Fibroblast of lung (primary cell): ENCODE measurements around the gene ELL. TPM values are rescaled to one million over a fixed set of nuclear protein-coding genes. Genes with fewer than 3 reads are reported as not detected.
A peak's percentile ranks its signal among the peaks of the same experiment; 100 is the strongest.

Experiments
- DNase-seq, 2 donors: peaks; one replicate each; pipeline versions ENCODE4 v3.0.0 to v3.0.0-alpha.2; 2010; ENCODE audit warnings: low read depth in 2 of 2
- H2AFZ ChIP-seq: 2 replicates; pipeline ENCODE4 v1.5.1; 2012; ENCODE audit warnings: low read length, control low read depth, inconsistent platforms
- H3K27ac ChIP-seq: 2 replicates; pipeline ENCODE4 v1.5.1; 2011; ENCODE audit warnings: low read length, control low read depth; ENCODE audit not compliant: insufficient read depth
- H3K27me3 ChIP-seq: 2 replicates; pipeline ENCODE4 v1.5.1; 2011; ENCODE audit warnings: mild to moderate bottlenecking, low read length; ENCODE audit not compliant: control insufficient read depth, insufficient read depth
- H3K36me3 ChIP-seq: 2 replicates; pipeline ENCODE4 v1.5.1; 2011; ENCODE audit warnings: low read length; ENCODE audit not compliant: control insufficient read depth, insufficient read depth
- H3K4me1 ChIP-seq: 2 replicates; pipeline ENCODE4 v1.5.1; 2011; ENCODE audit warnings: low read length; ENCODE audit not compliant: control insufficient read depth, insufficient read depth; ENCODE audit errors: extremely low read depth
- H3K4me2 ChIP-seq: 2 replicates; pipeline ENCODE4 v1.5.1; 2011; ENCODE audit warnings: low read length, control low read depth; ENCODE audit not compliant: insufficient read depth; ENCODE audit errors: extremely low read depth
- H3K4me3 ChIP-seq, 4 experiments: fragments of 200-600 bp in 1 of 4; sonication (generic) in 1 of 4; replicated peaks in 1 of 4; 2 replicates each; pipeline ENCODE4 v1.5.1; 2011 to 2016; ENCODE audit warnings: low read length in 4 of 4, low read depth in 3 of 4, mild to moderate bottlenecking in 3 of 4, control low read depth in 2 of 4, inconsistent platforms in 1 of 4, mixed read lengths in 1 of 4; ENCODE audit not compliant: insufficient read depth in 1 of 4; ENCODE audit errors: control extremely low read depth in 1 of 4
- H3K79me2 ChIP-seq: 2 replicates; pipeline ENCODE4 v1.5.1; 2012; ENCODE audit warnings: mild to moderate bottlenecking, low read length, inconsistent platforms; ENCODE audit not compliant: control insufficient read depth, insufficient read depth
- H3K9ac ChIP-seq: 2 replicates; pipeline ENCODE4 v1.5.1; 2011; ENCODE audit warnings: mild to moderate bottlenecking, low read length, control low read depth; ENCODE audit not compliant: insufficient read depth
- H3K9me3 ChIP-seq: 2 replicates; pipeline ENCODE4 v1.5.1; 2012; ENCODE audit warnings: low read depth, low read length; ENCODE audit not compliant: control insufficient read depth, insufficient read depth
- H4K20me1 ChIP-seq: 2 replicates; pipeline ENCODE4 v1.5.1; 2011; ENCODE audit warnings: low read length; ENCODE audit not compliant: control insufficient read depth, insufficient read depth; ENCODE audit errors: extremely low read depth
- EZH2 ChIP-seq: IDR thresholded peaks from 2 replicates; pipeline ENCODE4 v1.5.1; 2012; ENCODE audit warnings: low read length, control low read depth, mild to moderate bottlenecking; ENCODE audit errors: missing control alignments
- polyA plus RNA-seq, 2 donors: library from polyadenylated mRNA; depleted of rRNA in 1 of 2; stranded (reverse) in 1 of 2; unstranded in 1 of 2; fragments of >200 nt; gene quantifications; 2 replicates each; pipeline ENCODE4 v1.2.1, GENCODE V29; 2011 to 2012; ENCODE audit warnings: missing spikeins in 1 of 2
- total RNA-seq: library from RNA; depleted of rRNA; stranded (reverse); fragments of >200 nt; gene quantifications from 2 replicates; pipeline ENCODE4 v1.2.1, GENCODE V29; 2014
- TF ChIP-seq, protein P1 (sequence below), 2 donors: IDR thresholded peaks in 1 of 2; conservative IDR thresholded peaks in 1 of 2; 1 replicate in 1 of 2; 2 replicates in 1 of 2; pipeline ENCODE4 v1.5.1; 2011 to 2012; ENCODE audit warnings: low read length in 2 of 2, control low read depth in 1 of 2, inconsistent platforms in 1 of 2, low read depth in 1 of 2, mild to moderate bottlenecking in 1 of 2

ELL gene
- total and polyA plus RNA-seq, 2 donors (not counting 1 experiment from before 2014, with no cell fraction given), result 4.4 to 18.7 TPM

DNA sequence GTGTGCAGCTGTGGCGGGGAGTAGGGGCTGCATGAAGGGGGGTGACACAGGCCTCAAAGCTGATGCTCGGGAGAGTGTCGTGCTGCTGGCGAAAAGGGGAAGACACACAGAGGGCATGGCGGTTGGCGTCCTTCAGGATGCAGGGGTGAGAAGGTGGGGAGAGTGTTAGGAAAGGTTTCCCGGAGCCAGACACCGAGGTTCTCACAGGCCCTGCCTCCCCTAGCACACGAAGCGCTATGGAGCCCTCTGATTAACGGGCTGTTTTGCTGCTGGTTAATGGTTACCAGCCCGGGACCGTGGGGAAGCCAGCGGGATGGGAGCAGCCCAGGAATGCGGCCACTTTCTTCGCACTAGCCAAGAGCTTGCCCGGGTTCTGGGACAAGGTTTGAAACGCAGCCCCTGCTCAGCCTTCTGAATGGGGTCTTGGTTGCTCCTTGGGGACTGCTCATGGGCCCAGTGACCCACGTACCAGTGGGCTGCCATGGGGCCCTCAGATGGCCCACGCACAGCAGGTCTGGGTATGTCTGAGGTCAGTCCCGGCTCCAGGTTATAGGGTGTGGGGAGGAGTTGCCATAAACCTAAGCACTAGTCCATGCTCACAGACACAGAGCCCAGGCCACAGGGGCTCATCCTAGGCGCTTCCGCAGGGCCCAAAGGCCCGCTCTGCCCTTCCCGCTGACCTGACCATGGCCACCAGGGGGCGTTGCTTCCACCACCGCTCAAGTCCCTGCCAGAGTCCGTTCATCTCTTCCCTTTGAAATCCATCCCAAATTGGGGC, 52.6 kb downstream of the ELL start:
- H3K4me2 ChIP-seq, result no peak overlapping the region
- H3K9me3 ChIP-seq, result no peaks in the 10 kb centered on the region
- no peaks in the 10 kb centered on the region for H4K20me1 ChIP-seq
- H3K4me1 ChIP-seq, result peaks cover 18% of the 10 kb centered on the region
- no peaks in the 10 kb centered on the region for H3K27me3 ChIP-seq
- H3K79me2 ChIP-seq, result peaks cover 31% of the 10 kb centered on the region
- peaks cover 12% of the 10 kb centered on the region for H3K36me3 ChIP-seq
- DNase-seq, result peak; percentile 54 to 75
- TF ChIP-seq EZH2, result no peak
- TF ChIP-seq, protein P1, sequence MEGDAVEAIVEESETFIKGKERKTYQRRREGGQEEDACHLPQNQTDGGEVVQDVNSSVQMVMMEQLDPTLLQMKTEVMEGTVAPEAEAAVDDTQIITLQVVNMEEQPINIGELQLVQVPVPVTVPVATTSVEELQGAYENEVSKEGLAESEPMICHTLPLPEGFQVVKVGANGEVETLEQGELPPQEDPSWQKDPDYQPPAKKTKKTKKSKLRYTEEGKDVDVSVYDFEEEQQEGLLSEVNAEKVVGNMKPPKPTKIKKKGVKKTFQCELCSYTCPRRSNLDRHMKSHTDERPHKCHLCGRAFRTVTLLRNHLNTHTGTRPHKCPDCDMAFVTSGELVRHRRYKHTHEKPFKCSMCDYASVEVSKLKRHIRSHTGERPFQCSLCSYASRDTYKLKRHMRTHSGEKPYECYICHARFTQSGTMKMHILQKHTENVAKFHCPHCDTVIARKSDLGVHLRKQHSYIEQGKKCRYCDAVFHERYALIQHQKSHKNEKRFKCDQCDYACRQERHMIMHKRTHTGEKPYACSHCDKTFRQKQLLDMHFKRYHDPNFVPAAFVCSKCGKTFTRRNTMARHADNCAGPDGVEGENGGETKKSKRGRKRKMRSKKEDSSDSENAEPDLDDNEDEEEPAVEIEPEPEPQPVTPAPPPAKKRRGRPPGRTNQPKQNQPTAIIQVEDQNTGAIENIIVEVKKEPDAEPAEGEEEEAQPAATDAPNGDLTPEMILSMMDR (conservative IDR thresholded peaks at IDR 0.05 in 1 of 2, IDR thresholded peaks at IDR 0.05 in 1 of 2; ENCODE audit: low read depth in 1 of 2, low read length in 2 of 2), result peak; percentile 79 to 80
- no peak overlapping the region for H3K4me3 ChIP-seq
- no peak overlapping the region for H3K27ac ChIP-seq
- H2AFZ ChIP-seq, result no peak overlapping the region
- no peak overlapping the region for H3K9ac ChIP-seq

DNA sequence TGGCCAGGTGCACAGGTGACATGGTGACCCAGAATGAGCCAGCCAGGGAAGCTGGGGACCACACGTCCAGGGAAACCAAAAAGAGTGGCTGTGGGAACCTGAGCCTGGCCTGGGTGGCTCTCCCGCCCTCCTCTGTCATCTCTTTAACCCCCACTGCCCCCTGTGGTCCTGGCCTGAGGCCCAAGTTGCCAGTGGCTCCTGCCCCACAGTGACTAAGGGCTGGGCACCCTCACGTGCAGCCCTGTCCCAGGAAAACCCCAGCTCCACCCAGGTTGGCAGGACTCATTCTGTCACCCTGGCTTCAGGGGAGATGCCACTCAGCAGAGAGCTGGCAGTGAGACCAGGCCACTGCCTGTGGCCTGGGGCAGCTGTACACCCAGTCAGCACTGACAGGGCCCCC, 53.4 kb downstream of the ELL start:
- H3K79me2 ChIP-seq, result peaks cover 26% of the 10 kb centered on the region
- H2AFZ ChIP-seq, result no peak overlapping the region
- H3K36me3 ChIP-seq, result peaks cover 12% of the 10 kb centered on the region
- H3K4me1 ChIP-seq, result peaks cover 21% of the 10 kb centered on the region
- H3K4me2 ChIP-seq, result no peak overlapping the region
- H3K9ac ChIP-seq, result no peak overlapping the region
- no peak for TF ChIP-seq EZH2
- TF ChIP-seq, protein P1 (conservative IDR thresholded peaks at IDR 0.05 in 1 of 2, IDR thresholded peaks at IDR 0.05 in 1 of 2; ENCODE audit: low read depth in 1 of 2, low read length in 2 of 2), result no peak
- no peak for DNase-seq
- H3K4me3 ChIP-seq, result no peak overlapping the region
- H3K27me3 ChIP-seq, result no peaks in the 10 kb centered on the region
- H3K9me3 ChIP-seq, result no peaks in the 10 kb centered on the region
- no peaks in the 10 kb centered on the region for H4K20me1 ChIP-seq
- no peak overlapping the region for H3K27ac ChIP-seq

DNA sequence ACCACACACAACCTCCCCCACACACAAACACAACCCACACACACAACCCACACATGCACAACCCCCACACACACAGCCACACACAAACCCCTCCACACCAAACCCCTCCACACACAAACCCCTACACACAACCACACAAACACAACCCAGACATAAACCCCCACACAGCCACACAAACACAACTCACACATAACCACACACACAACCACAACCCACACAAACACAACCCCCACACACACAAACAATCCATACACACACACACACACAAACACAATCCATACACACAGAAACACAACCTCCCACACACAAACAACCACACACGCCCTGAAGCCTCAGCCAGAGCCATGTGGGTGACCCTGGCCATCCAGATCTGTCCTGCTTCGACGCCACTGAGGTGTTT, 53.9 kb downstream of the ELL start:
- Histone ChIP-seq H3K9me3 (no peaks in the 10 kb centered on the region), H3K4me3 (no peak overlapping the region), H3K27me3 (no peaks in the 10 kb centered on the region), H3K9ac (no peak overlapping the region), H3K36me3 (peaks cover 12% of the 10 kb centered on the region), H3K79me2 (peaks cover 26% of the 10 kb centered on the region), H3K4me2 (no peak overlapping the region), H3K27ac (no peak overlapping the region), H3K4me1 (peaks cover 21% of the 10 kb centered on the region), H4K20me1 (no peaks in the 10 kb centered on the region), H2AFZ (no peak overlapping the region)
- no peak for TF ChIP-seq EZH2
- TF ChIP-seq, protein P1 (conservative IDR thresholded peaks at IDR 0.05 in 1 of 2, IDR thresholded peaks at IDR 0.05 in 1 of 2; ENCODE audit: low read depth in 1 of 2, low read length in 2 of 2), result no peak
- DNase-seq, result no peak
